GM18502 (cell line): Measurements from ENCODE around the gene LBHD2.
"Not testable (repeated sequence)": the region's sequence is repeated elsewhere in the genome, so short reads cannot be mapped to it uniquely, and the experiment has no call there.

Experiments used
- ATAC-seq: cut with Tn5 transposase; IDR thresholded peaks from one replicate; pipeline ENCODE4 v1.9.1; 2021; ENCODE audit warnings: mild to moderate bottlenecking; ENCODE audit not compliant: unreplicated experiment, poor library complexity

LBHD2 gene

GRCh38 chr14:103084021-103084919, at the start of gene LBHD2:
LBHD2 (plus strand) TSS chr14:103084210; CDS start chr14:103086013, 1,803 bp downstream.
- no peak for ATAC-seq

DNA sequence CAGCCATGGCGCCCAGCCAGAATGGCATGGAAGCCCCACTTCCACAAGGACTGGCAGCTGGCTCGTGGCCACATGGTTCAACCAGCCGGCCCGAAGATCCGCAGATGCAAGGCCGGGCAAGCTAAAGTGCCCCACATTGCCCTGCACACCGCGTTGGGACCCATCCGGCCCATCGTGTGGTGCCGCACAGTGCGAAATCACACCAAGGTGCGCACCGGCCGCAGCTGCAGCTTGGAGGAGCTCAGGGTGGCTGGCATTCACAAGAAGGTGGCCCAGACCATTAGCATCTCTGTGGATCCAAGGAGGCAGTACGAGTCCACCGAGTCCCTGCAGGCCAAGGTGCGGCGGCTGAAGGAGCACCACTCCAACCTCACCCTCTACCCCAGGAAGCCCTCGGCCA, 42.5 kb upstream of the LBHD2 start:
- ATAC-seq: no peak

DNA sequence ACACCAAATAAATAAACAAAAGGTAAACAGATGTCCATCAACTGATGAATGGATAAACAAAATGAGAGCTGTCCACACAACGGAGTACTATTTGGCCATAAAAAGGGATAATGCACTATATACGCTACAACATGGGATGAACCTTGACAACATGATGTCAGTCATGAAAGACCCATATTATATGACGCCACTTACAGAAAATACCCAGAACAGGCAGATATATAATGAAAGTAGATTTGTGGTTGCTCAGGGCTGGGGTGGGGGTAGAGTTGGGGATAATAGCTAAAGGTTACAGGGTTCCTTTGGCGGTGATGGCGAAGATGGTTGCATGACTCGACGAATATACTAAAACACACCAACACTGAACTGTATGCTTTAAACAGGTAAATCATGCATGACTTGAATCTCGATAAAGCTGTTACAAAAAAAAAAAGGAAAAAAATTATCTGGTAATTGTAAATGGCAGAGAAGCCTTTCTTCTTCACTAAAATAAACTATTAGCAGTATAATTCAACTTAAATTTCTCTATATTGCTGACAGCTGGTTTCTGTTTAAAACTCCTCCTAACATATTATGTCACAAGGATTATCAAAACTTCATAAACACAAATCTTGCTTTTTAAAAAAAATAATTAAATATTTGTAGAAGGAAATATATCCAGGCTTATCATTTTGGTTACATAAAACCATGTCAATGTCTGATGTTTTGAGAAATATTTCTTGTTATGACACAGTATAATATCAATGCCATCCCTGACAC, 40.6 kb upstream of the LBHD2 start:
- no peak for ATAC-seq

- ATAC-seq: peak; percentile 55
These were observed 38.6 kb upstream of the LBHD2 start for GRCh38 chr14:103045371-103045869.

DNA sequence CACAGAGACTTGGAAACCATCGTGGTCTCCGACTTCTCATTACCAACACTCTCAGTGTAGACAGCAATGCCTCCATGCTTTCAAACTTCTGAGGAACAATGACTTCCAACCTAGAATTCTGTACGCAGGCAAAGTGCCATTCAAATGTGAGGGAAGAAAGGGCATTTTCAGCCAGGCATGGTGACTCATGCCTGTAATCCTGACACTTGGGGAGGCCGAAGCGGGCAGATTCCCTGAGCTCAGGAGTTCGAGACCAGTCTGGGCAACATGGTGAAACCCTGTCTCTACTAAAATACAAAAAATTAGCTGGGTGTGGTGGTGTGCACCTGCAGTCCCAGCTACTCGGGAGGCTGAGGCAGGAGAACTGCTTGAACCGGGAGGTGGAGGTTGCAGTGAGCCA, 36.6 kb upstream of the LBHD2 start:
- not testable (repeated sequence) for ATAC-seq

DNA sequence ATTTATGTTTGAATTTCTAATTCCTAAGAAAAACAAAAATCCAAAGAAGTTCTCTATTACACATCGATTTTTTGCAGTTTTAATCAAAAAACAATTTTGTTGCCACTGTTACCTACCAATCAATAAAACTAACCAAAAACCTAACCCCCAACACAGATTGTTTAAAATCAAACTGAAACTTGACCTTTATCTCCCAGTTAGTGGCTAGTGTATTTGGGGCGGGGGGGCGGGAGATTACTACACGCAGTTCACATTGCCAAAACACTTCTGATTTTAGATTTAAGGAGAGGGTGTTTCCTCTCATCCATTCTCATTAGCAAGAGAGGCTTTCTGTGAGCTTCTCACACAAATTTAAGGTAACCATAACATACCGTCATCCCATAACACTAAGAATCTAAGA, 33.1 kb upstream of the LBHD2 start:
- no peak for ATAC-seq

GRCh38 chr14:103052407-103052806, 31.6 kb upstream of the LBHD2 start:
- ATAC-seq: no peak

GRCh38 chr14:103055695-103056094, 28.3 kb upstream of the LBHD2 start:
- ATAC-seq: no peak

- no peak for ATAC-seq
These were observed 27.5 kb upstream of the LBHD2 start for GRCh38 chr14:103056322-103057027.

- peak; percentile 33 for ATAC-seq
These were observed 27.0 kb upstream of the LBHD2 start for GRCh38 chr14:103057028-103057371.

DNA sequence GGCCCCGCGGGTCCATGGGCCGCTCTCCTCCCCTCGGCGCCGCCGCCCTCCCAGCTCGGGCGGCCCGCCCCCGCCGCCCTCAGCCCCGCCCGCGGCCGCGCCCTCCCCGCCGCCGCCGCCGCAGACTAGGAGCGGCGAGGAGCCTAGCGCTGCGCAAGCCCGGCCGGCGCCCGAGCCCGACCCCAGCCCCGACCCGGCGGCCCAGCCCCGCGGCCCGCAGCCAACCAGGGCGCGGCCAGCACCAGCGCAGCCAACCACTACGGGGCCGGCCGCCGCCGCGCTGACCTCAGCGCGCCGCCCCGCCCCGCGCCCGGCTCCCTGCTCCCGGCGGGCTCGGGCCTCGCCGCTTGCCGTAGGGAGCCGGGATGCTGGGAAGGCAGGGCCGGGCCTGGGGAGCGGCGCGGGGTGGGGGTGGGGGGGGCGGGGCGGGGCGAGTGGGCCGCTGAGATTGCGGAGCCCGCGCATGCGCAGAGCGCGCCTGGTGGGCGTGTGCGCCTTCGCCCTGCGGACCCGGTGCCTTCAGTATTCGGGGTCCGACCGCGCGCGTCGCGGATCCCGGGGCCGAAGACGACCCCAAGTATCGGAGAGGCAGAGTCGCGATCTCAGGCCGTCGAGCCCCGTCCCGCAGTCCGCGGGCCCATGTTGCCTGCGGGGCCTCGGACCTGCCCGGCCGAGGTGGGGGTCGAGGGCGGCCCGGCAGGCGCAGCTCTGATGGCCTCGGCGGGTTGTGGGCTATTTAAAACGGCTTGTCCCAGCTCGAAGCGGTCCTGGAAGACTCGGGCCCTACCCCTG, 26.4 kb upstream of the LBHD2 start, which contains the start of gene CDC42BPB:
Gene CDC42BPB (minus strand): TSS at position 178 of the 792 bp plus-strand sequence. CDS start 376 bp downstream, outside the sequence.
- ATAC-seq: peak; percentile 85

DNA sequence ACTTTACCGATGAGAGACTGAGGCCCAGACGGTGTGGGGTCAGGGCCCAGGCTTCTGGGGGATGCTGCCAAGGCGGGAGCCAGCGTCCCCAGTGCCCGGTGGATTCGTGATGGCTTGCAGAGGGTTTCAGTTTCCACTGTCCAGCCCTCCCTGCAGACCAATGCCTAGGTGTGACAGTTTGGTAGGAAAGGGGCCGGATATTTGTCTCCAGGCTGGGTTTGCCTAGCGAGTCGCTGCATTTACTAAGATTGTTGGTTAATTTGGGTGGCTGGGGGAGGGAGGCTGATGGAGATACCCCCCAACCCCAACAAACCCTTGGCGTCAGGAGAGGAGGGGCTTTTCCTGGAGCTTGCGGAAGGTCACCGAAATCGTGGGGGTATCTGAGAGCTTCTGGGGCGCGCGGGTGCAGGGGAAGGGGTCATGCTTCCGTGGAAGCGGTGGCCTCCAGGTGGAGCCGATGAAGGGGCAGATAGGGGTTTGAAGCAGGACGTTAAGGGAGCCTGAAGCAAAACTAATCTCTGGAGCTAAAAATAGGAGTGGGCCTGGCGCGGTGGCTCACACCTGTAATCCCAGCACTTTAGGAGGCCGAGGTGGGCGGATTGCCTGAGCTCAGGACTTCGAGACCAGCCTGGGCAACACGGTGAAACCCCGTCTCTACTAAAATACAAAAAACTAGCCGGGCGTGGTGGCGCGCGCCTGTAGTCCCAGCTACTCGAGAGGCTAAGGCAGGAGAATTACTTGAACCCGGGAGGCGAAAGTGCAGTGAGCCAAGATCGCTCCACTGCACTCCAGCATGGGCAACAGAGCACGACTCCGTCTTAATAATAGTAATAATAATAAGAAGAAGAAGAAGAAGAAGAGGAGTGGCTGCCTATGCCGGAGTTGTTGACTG, 25.6 kb upstream of the LBHD2 start:
- ATAC-seq: no peak

DNA sequence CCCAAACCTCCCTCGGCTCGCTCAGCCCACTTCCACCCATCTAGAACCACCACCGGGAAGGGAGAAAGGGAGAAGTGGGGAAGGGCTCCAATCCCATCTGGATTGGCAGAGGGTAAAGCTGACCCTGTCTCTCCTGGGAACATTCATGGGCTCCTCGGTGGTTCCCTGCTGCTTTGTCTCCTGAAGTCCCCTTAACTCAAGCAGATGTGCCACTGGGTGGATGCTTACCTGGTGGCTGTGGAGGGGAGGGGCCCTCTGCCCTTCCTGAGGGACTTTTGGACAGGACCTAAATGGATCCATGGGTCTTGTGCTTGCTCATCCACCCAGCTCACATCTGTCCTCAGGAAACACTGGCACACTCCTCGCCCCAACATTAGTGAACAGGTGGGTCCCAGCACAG, 24.5 kb upstream of the LBHD2 start:
- no peak for ATAC-seq

- no peak for ATAC-seq
These were observed 22.5 kb upstream of the LBHD2 start for GRCh38 chr14:103061482-103061976.

DNA sequence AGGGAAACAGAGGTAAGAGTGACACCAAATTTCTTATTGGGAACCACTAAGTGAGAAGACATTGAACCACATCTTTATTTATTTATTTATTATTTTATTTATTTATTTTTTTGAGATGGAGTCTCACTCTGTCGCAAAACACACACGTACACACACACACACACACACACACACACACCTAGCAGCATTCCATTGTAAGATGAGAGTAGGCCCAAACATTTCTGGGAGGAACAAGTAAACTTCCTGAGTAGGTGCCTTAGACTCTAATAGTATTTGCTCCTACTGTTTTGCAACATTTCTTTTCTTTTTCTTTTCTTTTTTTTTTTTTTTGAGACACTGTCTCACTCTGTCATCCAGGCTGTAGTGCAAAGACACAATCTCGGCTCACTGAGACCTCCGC, 19.6 kb upstream of the LBHD2 start:
- ATAC-seq: no peak

DNA sequence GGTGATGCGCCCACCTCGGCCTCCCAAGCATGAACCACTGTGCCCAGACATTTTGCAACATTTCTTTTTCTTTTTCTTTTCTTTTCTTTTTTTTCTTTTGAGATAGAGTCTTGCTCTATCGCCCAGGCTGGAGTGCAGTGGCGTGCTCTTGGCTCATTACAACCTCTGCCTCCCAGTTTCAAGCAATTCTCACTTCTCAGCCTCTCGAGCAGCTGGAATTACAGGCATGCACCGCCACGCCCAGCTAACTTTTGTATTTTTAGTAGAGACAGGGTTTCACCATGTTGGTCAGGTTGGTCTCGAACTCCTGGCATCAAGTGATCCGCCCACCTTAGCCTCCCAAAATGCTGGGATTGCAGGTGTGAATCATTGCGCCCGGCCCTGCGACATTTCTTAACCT, 19.0 kb upstream of the LBHD2 start:
- no peak for ATAC-seq

DNA sequence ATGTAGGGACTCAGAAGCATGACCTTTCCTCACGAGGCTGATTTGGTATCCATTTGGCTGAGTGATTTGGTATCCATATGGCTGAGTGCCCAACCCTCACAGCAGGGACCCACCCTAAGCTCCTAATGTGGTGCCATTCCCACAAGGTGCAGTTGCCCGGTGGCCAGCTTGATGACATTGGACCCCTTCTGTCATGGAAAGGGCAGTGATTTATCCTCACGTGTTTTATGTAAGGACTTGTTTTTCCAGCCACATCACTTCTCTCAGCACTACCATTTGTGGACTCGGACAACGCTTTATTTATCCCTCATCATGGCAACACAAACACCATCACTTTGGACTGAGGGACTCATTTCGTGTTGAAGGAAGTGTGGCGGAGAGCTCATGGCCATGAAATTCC, 18.1 kb upstream of the LBHD2 start:
- no peak for ATAC-seq

GRCh38 chr14:103066399-103066798, 17.6 kb upstream of the LBHD2 start:
- no peak for ATAC-seq
